ENCODE results near the gene C3orf18. TPM values are rescaled to one million over a fixed set of nuclear protein-coding genes. Genes with fewer than 3 reads are reported as not detected.
"Not testable (repeated sequence)": the region's sequence is repeated elsewhere in the genome, so short reads cannot be mapped to it uniquely, and the experiment has no call there.

Gene C3orf18
- total RNA-seq, 1 donor from 2014 or later = 6.9 TPM

DNA sequence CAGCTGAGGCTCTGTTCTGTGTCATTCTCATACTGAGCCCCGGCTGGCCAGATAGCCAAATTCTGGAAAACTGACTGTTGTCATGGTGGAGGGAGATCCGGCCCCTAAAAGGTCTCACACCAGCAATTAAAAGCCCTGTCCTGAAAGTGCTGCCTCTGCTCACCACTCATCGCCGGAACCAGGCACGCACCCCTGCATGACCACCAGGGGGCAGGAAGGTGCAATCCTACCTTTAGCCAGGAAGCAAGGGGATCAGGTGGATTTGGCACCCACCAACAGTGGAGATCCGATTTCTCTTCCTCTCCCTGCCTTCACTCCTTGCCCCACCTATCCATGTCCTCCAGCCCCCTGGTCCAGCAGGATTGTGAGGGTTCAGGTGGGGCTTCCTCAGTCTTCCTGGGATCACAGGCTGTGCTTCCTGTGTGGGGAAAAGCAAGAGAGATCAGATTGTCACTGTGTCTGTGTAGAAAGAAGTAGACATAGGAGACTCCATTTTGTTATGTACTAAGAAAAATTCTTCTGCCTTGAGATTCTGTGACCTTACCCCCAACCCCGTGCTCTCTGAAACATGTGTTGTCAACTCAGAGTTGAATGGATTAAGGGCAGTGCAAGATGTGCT, 48.0 kb downstream of the C3orf18 start:
- ATAC-seq = peak; percentile 78
- H3K4me1 ChIP-seq = peaks cover 20% of the 10 kb centered on the region
- no peak overlapping the region for H3K4me3 ChIP-seq
- no peak overlapping the region for H3K27ac ChIP-seq
- peak; percentile 82 for DNase-seq
- H3K27me3 ChIP-seq = no peaks in the 10 kb centered on the region
- intact Hi-C loops (cut with DNase I) = no loop called here
- H3K9me3 ChIP-seq = no peaks in the 10 kb centered on the region
- no peaks in the 10 kb centered on the region for H3K36me3 ChIP-seq
- TF ChIP-seq, protein P1, sequence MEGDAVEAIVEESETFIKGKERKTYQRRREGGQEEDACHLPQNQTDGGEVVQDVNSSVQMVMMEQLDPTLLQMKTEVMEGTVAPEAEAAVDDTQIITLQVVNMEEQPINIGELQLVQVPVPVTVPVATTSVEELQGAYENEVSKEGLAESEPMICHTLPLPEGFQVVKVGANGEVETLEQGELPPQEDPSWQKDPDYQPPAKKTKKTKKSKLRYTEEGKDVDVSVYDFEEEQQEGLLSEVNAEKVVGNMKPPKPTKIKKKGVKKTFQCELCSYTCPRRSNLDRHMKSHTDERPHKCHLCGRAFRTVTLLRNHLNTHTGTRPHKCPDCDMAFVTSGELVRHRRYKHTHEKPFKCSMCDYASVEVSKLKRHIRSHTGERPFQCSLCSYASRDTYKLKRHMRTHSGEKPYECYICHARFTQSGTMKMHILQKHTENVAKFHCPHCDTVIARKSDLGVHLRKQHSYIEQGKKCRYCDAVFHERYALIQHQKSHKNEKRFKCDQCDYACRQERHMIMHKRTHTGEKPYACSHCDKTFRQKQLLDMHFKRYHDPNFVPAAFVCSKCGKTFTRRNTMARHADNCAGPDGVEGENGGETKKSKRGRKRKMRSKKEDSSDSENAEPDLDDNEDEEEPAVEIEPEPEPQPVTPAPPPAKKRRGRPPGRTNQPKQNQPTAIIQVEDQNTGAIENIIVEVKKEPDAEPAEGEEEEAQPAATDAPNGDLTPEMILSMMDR (IDR thresholded peaks at IDR 0.05) = peak; percentile 90

DNA sequence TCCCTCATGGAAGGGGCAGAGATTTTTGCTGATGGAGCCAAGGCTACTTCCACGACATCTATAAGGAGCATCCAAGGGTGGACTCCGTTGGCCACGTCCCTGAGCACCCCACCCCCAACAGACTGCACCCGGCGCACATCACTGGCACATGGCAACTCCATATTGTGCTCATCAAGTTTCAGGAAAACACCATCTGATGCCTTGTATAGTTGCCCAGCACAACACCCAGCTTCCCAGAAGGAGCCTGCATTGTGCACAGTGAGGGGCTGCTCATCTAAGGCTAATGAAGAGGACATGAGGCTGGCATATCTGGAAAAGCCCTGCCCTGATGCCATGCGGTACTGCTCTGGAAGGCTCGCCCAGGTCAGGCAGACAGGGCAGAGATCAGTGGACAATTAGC, 49.1 kb downstream of the C3orf18 start:
- Histone ChIP-seq H3K4me1 (peaks cover 20% of the 10 kb centered on the region), H3K4me3 (no peak overlapping the region), H3K27me3 (no peaks in the 10 kb centered on the region), H3K27ac (no peak overlapping the region), H3K36me3 (no peaks in the 10 kb centered on the region), H3K9me3 (no peaks in the 10 kb centered on the region)
- intact Hi-C loops (cut with DNase I) = no loop called here
- ATAC-seq = no peak
- DNase-seq = no peak
- TF ChIP-seq, protein P1 (IDR thresholded peaks at IDR 0.05) = no peak

DNA sequence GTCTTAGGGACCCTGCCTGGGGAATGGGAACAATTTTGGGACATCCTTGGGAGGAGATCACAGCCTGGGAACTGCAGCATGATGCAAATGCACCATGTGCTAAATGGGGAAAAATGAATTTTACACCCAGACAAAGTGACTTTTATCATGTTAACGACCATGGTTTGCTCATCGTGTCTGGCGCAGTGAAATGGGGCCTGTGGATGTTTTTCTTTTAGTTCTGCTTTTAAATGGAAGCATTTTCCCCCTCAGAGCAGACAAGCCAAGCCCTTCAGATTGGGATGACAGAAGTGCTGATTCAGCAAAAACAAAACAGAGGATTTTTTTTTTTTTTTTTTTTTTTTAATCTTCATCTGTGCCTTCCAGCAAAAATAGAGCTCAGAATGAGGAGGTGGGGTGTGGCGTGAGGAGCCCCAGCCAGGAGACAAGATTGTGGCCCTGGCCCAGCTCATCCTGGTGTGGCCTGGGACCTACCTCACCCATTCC, 49.8 kb downstream of the C3orf18 start:
- Histone ChIP-seq H3K4me3 (no peak overlapping the region), H3K9me3 (no peaks in the 10 kb centered on the region), H3K27me3 (no peaks in the 10 kb centered on the region), H3K4me1 (peaks cover 20% of the 10 kb centered on the region), H3K36me3 (no peaks in the 10 kb centered on the region), H3K27ac (no peak overlapping the region)
- ATAC-seq = no peak
- no peak for DNase-seq
- TF ChIP-seq, protein P1 (IDR thresholded peaks at IDR 0.05) = no peak
- intact Hi-C loops (cut with DNase I) = no loop called here

DNA sequence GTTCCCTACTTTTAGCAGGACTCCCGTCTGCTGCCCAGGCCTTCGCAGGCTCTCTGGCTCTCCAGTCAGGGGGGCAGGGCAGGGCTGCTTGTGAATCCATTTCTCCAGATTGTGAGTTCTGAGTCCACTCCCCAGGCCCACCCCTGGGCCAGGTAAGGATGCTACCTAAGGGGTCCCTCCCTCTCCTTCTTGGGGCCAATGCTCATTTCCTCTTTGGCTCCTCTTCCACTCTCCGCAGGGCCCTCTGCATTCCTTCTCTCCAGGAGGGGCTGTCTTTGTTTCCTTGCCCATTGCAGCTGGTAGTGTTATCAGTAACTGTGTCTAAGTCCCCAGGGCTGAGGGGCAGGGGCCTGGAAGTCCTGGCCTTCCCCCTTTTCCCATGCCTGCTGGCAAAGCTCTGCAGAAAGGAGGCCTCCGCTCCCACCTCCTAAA, 51.1 kb downstream of the C3orf18 start:
- TF ChIP-seq, protein P1 (IDR thresholded peaks at IDR 0.05) = no peak
- Histone ChIP-seq H3K4me1 (peaks cover 20% of the 10 kb centered on the region), H3K27me3 (no peaks in the 10 kb centered on the region), H3K9me3 (no peaks in the 10 kb centered on the region), H3K36me3 (no peaks in the 10 kb centered on the region), H3K4me3 (no peak overlapping the region), H3K27ac (peak overlapping the region; percentile 65)
- ATAC-seq = peak; percentile 3
- intact Hi-C loops (cut with DNase I) = no loop called here
- no peak for DNase-seq

DNA sequence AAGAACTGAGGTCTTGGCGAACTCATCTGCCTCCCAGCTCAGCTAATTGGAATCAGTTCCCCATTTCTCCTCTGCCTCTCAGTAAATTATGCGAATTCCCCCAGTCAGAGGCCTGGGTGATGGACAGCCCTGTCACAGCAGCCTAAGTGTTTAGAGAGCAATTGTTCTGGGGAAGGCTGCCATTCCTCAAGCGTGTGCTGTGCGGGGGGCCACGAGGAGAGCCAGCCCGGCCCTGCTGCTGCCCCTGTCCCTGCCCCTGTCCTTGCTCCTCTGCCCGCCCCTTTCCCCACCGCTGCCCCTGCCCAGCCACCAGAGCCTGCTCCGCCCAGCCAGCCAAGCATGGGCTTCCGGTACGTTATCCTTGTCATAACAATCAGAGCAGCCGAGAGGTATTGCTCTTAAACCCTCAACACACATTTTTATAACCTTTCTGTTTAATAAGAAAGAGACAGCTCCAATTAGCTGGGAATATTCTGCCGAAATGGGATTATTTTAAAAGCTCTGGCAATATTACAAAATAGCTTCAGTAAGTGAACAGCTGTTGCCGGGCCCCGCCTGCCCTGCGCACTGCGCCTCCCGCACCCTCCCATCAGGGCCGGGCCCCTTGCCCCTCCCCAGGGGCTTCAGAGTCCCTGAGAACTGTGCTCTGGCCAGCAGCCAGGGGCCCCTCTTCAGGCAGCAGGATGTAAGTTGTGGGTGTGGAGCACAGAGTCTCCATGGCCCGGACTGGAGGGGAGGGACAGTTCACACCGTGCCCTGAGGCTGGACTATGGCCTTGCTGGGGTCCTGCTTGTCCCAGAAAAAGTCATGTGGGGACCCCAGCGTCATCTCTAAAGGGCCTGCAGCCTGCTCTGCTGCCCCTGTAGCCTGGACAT, 51.7 kb downstream of the C3orf18 start:
- TF ChIP-seq, protein P1 (IDR thresholded peaks at IDR 0.05) = no peak
- H3K36me3 ChIP-seq = no peaks in the 10 kb centered on the region
- no peaks in the 10 kb centered on the region for H3K27me3 ChIP-seq
- H3K27ac ChIP-seq = peak overlapping the region; percentile 65
- H3K9me3 ChIP-seq = no peaks in the 10 kb centered on the region
- DNase-seq (peak; percentile 88), ATAC-seq (peak; percentile 70)
- H3K4me3 ChIP-seq = peak overlapping the region; percentile 26
- peaks cover 20% of the 10 kb centered on the region for H3K4me1 ChIP-seq
- intact Hi-C loops (cut with DNase I) = no loop called here

DNA sequence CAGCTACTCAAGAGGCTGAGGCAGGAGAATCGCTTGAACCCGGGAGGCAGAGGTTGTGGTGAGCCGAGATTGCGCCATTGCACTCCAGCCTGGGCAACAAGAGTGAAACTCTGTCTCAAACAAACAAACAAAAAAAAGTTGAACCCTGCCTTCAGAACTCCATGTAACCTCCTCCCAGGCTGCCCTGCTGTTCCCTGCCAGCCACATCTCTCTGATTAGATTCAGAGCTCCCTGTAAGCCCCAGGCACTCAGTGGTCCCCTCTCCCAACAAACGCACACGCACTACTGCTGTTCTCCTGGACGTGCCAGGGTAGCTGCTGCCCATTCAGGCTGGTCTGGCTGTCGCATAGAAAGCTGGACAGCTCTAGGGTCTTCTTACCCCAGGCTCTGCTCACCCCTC, 54.6 kb downstream of the C3orf18 start:
- ATAC-seq; DNase-seq; H3K9me3 ChIP-seq; intact Hi-C loops (cut with DNase I); H3K4me3 ChIP-seq; H3K27ac ChIP-seq; H3K36me3 ChIP-seq; H3K27me3 ChIP-seq: not testable (repeated sequence)
- peaks cover 20% of the 10 kb centered on the region for H3K4me1 ChIP-seq

Data from upper lobe of right lung (tissue), 1 donor.